Stimulated activated naive CD4-positive, alpha-beta T cell (primary cell): ENCODE data around the gene DCC.

Experiments
- DNase-seq, 6 experiments: peaks; one replicate each; lab custom pipeline; 2025; lab: John Stamatoyannopoulos, UW

Gene DCC

DNA sequence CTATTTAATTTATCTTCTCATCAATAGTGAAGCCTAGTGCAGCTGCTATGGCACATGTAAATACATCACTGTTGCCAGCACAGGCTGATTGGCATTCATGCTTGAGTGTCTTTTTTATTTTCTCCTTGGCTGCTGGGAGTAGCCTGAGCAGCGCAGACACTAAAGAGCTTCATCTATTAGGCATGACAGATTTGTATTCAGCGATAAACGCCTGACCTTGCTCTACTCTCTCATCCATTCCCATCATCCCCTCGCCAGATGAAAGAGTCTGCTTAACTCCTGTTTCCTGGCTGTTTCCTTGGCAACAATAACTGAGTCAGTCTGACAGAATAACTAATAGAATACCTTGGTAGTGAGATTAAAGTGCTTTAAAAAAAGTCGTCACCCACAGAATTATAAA, 753.6 kb downstream of the DCC start:
- no peak for DNase-seq

DNA sequence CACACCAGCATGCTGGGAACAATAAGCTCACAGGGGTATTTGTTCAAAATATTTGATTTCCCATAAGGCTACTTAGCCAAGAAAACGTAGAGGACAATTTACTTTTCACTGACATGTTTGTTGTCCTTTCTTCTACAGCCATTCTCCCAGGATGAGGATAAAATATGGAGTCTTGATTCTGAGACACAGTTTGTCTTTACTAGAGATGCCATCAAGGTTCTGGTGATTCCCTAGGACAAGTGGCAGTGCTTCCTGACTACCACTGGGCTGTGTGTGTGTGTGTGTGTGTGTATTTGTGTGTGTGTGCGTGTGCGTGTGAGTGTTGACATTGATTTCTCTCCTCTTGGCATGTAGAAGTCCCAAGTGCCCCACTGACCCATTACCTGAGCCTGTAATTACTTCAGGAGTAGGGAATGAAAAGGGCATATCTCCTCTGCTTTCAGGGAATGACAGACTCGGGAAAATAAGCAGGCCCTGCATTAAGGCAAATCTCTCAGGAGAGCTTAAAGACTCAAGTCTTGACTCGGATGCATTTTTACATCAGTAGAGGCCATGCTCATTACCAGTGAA, 761.6 kb downstream of the DCC start:
- DNase-seq: no peak

DNA sequence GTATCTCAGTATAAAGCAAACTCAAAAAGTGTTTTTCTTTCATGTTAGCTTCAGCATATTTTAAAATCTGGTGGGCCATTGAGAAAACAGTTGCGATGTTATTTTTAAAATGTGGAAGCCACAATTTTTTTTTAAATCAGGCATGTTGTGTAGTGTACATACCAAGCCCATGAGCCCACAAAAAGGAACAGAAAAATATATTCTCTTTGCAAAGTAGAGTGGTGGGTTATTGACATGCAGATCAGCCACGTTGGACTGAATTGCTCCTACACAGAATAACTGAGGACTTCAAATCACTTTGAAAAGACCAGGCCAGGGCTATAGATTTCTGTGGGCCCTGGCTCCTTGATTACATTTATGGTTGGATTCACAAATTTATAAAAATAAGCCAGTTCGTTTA, 774.4 kb downstream of the DCC start:
- DNase-seq: no peak

DNA sequence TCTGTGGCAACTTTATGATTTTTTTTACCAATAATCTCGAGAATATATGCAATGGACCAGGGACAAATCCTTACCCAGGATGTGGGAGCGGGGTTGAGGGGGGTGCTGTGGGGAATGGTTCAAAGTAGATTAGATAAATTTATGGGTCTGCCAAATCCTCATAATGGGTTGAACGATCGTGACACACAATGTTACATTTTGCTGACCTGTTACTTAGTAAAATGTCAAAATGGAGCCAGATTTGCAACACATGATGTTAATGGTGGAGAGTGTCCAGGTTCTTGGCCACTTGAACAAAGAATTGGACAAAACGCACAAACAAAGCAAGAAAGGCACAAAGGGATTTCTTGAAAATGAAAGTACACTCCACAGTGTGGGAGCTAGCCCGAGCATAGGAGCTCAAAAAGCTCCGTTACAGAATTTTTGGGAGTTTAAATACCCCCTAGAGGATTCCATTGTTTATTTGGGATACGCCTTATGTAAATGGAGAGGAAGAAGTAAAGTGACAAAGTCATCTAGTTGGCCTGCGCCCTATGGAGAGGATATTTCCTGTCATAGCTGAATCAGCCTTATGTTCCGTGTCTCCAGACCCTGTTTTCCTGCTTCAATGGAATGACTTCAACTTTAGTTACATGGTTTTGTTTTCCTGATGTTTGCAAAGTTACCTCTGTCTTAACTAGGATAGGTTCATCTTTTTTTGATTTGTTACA, 776.0 kb downstream of the DCC start:
- no peak for DNase-seq

DNA sequence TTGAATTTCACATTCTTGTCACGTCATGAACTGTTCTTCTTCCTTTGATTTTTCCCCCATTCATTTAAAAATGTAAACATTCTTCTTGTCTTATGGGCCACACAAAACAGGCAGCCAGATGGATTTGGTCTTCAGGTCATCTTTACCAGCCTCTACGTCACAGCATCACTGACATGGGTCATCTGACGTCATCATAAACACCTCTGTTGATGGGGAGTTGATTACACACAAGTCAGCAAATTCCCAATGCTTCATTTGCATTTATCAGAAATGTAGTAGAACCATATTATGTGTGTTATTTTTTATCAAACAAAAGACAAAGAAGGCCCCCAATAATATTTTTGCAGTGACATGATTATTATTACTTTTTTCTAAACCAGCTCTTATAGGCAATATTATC, 777.9 kb downstream of the DCC start:
- DNase-seq: no peak

DNA sequence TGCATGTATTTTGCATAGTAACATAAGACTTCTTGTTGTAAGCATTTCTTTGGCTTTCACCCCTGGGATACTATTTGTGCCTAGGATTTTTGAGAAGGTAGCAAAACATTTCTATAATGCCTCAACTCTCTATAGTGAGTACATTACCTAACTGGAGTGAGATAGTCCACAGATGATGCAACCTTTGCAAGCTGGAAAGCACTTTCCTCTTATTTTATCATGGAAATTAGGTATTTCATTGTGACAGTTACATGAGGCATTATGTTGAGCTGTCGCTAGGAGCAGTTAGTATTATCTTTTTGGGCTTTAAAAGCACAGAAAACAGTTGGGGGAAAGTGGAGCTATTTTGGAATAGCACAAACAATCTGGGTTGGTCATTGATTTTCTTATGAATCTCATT, 786.2 kb downstream of the DCC start:
- DNase-seq: no peak

DNA sequence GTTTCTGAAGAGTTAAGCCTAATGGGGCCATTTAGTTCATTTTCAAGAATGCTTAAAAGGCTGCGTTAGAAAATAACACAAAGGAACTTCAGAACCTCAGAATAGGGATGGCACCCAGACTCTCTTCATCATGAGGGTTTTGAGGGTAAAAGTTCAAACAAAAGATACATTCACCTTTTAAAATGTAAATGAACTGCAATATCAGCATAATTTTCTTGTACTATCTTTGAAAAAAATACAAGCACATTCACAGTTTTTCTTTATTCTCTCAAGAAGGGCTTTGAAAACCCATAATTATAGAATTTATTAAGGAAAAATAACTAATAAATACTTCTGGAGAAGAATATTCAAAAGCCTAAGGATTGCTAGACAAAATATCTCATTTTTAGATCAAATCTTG, 791.0 kb downstream of the DCC start:
- DNase-seq: no peak

DNA sequence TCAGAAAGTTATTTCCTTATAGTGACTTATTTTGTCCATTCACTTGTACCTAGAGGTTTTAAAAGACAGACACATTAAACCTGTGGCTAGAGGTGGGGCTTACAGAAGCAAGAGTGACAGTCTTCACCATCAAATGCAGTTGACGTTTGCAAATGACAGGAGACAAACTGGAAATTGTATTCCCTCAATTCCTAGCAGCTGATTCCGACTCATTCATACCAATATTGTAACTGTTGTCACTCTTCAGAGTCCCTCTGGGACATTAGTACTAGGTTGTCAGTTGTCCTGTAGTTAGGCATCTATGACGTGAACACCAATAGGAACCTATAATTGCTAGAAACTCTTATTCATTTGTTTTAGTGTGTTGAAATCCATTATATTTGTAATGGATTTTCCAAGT, 794.7 kb downstream of the DCC start:
- DNase-seq: no peak

DNA sequence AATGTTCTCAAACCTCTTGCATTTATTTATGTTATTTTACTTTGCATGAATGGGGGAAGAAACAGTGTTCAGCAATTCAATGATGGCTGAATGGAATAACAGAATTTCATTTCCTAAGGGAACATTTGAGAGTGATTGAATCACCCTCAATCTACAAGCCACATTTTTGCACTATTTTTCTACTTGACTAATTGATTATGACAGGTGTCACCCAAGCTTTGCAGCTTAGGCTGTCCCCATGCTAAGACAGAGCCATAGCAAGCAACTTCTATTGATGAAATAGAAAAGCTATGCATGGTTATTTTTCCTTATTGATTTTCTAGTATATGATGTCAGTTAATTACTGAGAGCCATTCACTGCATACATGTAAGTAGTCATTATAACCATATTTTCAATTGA, 795.7 kb downstream of the DCC start:
- no peak for DNase-seq

DNA sequence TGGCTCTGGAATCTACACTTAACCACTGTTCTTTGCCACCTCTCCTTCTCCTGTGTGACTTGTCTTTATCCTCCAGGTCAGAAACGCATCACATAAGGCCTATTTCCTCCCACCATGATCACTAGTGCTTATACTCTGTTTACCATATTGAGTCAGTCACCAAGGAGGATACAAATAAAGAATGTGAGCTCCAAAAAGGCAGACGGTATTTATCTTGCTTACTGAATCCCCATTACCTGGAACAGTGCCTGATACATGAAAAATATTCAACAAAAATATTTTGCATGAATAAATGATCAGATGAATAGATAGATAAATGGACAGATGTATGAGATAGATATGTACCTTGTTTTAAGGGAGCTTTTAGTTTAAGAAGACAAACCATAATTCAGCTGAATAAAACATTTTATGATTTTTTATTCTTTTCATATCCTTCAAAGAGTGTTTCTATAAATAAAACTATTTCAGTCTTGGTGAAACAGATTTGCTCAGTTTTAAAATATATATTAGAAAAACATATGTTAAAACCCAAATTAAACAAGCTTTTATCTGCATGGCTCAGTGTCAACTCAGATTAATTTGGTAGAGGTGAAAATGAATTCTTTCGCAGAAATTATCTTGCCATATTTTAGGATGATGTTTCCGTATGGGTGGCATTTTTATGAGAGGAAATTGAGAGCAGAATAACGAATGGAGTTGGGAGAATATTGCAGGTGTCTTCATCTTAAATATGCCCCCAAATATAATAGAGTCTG, 799.9 kb downstream of the DCC start:
- DNase-seq: no peak

DNA sequence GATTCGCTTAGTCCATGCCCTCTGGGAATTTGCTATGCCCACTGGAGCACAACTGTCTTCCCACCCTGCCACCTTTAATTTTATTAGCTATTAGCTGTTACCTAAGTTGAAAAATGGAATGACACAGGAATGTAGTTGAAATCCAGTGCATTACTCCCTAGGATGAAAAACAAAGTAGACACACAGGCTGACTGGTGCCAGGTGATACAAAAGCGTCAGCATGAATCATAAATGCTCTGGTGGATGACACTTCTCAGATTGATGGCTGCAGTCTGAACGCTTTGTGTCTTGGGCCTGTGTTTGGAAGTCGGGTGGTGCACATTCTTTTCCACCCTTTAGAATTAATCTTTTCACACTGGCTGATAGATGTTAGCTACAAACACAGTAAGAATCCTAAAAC, 802.0 kb downstream of the DCC start:
- DNase-seq: no peak

DNA sequence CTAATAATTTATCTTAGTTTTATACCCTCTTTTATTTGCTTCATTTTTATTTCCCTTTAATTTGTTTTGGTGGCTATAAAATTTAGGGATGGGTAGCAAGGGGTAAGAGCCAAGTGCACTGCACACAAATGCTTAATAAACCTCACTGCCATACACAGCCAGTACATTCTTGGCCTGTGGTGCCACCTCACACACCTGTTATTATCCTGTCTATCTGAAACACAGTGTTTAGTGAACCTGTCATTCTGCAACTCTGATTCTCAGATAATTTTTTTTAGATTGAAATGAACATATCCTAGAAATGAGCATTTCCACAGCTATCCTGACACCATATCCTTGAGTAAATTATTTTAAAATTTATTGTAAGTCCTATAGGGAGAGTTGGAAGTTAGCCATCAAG, 807.5 kb downstream of the DCC start:
- DNase-seq: no peak

DNA sequence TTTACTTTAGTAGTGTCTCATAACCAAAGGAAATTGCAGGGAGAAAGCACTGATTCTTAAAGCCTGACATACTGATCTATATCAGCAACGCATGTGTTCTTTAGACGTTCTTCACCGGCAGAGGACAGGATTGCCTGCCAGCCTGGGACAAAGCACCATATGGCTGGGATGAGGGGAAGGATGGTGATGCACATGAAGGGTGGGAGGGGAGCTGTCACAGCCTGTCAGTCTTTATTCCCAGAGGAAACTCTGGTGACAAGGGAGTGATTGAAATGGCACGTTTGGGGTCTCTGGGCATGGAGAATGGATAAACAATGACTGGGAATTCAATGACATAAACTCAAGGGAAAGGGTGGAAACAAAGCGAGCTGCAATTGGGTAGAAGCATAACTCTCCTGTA, 808.1 kb downstream of the DCC start:
- no peak for DNase-seq

DNA sequence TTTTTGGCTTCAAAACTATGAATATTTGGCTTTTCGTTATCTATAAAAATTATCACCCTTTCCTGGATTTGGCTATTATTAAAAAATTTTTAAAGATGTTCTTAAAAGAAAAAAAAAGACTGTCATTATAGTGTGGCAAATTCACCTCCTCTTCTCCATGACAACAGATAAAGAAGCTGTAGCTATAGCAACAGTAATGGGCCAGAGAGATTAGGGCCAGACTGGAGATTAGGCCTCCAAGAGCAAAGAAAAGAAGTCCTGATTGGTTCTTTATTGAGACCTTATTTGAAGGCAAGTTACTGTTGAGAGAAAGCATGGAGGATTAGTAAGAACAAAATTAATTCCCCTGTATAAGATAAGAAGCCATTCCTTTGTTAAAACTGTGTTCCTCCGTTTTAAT, 812.5 kb downstream of the DCC start:
- no peak for DNase-seq

DNA sequence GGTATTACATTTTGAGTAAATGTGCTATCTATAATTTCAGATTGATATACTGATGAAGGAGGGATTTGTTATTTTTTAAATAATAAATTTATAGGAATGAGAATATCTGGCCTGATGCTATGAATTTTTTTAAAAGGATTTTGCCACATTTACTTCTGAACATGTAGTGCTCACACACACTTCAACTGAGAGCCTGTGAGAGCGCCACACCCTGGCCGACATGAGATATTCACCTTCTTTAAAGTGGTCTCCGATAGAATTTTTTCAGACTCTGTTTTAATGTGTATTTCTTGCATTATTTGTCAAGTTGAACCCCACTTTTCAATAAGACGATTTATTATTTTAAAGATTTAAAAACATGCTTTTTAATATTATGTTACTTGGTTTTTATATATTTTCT, 813.3 kb downstream of the DCC start:
- no peak for DNase-seq

DNA sequence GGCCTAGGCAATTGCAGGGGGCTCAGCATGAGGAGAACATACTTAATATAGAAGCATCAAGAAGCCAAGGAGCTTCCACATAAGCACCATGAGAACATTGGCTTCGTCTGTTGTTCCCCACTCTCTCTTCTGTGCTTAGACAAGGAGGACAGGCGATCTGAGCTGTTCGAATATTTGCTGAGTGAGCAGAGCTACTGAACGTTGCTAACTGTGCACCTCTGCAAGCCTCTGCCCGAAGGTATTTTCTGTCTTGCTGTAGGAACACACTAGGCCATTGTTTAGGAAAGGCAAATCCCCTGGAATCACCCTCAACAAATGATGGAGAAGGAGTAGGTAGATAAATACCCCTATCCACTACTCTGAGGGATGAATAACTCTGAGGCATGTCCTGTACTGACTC, 813.8 kb downstream of the DCC start:
- no peak for DNase-seq

DNA sequence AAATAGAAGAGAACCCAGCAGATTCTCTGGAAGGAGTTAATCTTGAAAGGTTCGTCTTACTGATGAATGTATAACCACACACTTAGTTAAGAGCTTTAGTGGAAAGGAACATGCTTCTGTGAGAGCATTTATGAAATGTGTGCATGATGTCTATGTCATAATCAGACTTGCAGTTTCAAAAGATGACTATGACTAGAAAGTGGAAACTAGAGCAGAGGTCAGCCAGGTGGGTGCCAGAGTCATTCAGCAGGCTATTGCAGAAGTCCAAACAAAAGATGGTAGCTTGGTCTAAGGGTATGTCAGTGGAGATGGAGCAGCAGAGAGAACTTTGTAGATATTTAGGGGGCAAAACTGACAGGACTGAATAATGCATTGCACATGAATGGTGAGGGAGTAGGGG, 825.8 kb downstream of the DCC start:
- no peak for DNase-seq

DNA sequence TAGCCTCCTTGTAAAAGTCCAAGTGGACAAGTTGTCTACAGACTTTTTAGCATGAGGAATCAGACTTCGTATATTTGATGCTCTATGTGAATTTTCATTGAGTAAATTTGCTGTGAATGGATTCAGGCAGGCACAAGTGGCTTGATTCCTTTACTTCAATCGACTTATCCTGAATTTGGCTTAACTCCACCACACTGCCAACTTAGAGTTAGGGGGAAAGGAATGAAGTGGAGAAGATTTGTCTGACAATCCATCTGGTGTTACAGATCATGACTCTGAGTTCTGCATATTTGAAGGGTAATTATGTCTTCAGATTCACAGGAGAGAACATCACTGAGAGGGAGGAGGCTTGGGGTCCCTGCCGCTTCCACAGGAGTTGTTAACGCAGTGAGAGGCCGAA, 829.3 kb downstream of the DCC start:
- DNase-seq: no peak

DNA sequence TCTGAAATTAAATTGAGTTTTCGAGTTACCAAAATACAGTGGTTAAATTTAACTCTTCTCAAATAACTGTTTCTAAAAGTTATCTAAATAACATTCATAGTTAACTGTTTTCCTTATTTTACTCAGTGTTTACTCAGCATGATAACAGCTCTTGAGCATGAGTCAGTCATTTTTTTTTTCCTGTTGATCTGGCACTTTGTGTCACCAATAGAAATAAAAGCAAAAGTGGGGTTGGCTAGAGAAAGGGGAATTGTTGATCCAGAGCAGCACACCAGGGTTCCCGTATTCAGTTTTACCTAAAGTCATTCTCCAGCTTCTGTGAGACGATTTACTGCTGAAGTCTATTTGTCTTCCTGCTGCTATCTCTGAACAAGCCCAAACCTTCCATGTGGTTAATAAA, 851.6 kb downstream of the DCC start:
- DNase-seq: no peak

DNA sequence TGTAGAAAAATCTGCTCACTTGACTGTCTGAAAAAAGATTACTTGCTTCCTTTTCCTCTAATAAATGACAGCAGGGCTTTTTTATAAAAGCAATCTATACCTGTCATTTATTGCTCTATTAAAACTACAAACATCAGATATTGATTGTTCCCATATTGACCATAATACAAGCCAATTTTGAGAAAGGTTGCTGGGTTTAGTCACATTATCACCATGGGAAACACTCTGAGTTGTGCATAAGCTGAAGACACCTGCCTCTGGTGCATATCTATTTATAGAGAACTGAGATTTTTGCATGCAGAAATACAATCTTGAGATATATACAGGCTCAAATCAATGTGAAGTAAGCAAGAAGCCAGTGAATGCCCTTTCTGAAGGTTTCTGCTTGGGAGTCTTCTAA, 853.9 kb downstream of the DCC start:
- no peak for DNase-seq

DNA sequence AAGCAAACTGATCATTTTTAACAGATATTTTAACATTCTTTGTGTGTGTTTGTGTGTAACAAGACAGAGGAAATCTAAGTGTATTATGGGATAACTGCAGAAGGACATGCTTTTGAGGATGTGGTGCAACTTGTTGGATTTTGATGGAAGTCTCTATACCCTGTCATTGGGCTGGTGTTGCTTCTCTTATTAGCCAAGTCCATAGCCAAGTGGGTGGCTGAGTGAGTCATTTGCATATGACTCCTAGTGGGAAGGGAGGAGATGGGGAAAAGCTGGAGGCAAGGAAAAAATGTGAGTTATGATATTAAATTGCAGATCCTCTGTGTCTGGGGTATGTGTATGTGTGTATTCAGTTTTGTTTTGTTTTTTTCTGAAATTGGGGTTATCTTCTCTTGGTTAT, 879.9 kb downstream of the DCC start:
- no peak for DNase-seq

DNA sequence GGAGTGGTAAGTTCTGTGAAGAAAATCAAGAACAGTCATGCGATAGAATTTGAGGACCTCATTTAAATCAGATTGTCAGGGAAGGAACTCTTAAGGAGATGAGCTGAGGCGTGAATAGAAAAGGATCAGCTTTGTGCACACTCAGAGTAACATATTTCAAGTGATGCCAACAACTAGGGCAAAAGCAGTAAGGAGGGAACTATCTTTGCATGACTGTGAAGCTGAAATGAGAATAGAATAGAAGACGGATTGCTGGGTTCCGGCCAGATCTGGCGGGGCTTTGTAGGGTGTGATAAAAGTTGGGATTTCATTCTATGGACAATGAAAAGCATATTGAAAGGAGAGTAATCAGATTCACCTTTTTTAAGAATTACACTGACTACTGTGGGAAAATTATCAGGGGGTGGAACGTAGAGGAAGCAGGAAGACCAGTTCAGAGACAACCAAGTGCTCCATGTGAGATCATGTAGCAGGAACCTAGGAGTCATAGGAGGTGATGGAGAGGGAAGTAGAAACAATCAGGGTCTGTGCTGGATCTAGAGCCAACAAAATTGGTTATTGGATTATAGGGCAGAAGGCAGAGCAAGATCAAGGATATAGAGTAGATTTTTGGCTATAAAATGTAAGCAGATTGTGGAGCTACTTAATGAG, 884.3 kb downstream of the DCC start:
- no peak for DNase-seq
